GM12878 (cell line): Measurements from ENCODE around the gene C16orf90. TPM values are rescaled to one million over a fixed set of nuclear protein-coding genes. Genes with fewer than 3 reads are reported as not detected.

Source experiments
- ATAC-seq: fragments of 200-7000 bp; cut with Tn5 transposase; 3 replicates; pipeline ENCODE4 v1.9.1; 2020; ENCODE audit warnings: mild to moderate bottlenecking, moderate library complexity
- BruUV-seq: library from RNA; stranded (reverse); fragments of 400-500 nt; replicated peaks from 2 replicates; lab custom pipeline; 2021; lab: Mats Ljungman, UMichigan
- CTCF ChIA-PET: fragments of 300-600 bp; sonication (Branson Sonifier 250); formaldehyde crosslinking; extraction: SDS; loops from one replicate; lab custom pipeline; 2021; ENCODE audit warnings: inconsistent platforms; lab: Yijun Ruan, JAX
- POLR2A ChIA-PET: fragments of 350-600 bp; formaldehyde crosslinking; extraction: SDS; loops from one replicate; lab custom pipeline; 2021; ENCODE audit warnings: inconsistent platforms; lab: Charles Lee
- RAD21 ChIA-PET: fragments of 300-600 bp; sonication (Branson Sonifier 250); formaldehyde crosslinking; loops from one replicate; lab custom pipeline; 2023; ENCODE audit warnings: antibody characterized with exemption; ENCODE audit not compliant: unreplicated experiment; lab: Charles Lee
- SMC1A ChIA-PET: fragments of 300-600 bp; sonication (Branson Sonifier 250); formaldehyde crosslinking; loops from one replicate; lab custom pipeline; 2023; ENCODE audit not compliant: unreplicated experiment, uncharacterized antibody; lab: Charles Lee
- DNase-seq: peaks from one replicate; pipeline ENCODE4 v3.0.0-alpha.2; 2011; ENCODE audit warnings: low read depth, low spot score
- FAIRE-seq: peaks from 3 replicates; lab custom pipeline; 2011; peaks lifted over from hg19 to GRCh38; lab: Jason Lieb, UNC
- H2AFZ ChIP-seq: 2 replicates; pipeline ENCODE4 v1.6.0; 2011; ENCODE audit warnings: low read depth, low read length, control low read depth; ENCODE audit not compliant: control insufficient read depth
- H3K27ac ChIP-seq: 2 replicates; pipeline ENCODE4 v1.5.1; 2011; ENCODE audit warnings: control low read depth; ENCODE audit not compliant: control insufficient read depth, insufficient read depth
- H3K27me3 ChIP-seq, 2 experiments: replicated peaks in 1 of 2; 2 replicates each; pipeline versions ENCODE4 v1.6.0 to v1.6.1; 2011; ENCODE audit warnings: low read length in 1 of 2; ENCODE audit not compliant: control insufficient read depth in 2 of 2, insufficient read depth in 2 of 2
- H3K36me3 ChIP-seq, 2 experiments: 2 replicates each; pipeline ENCODE4 v1.5.1; 2011; ENCODE audit warnings: low read length in 1 of 2; ENCODE audit not compliant: control insufficient read depth in 2 of 2, insufficient read depth in 2 of 2
- H3K4me1 ChIP-seq: 2 replicates; pipeline ENCODE4 v1.6.1; 2011; ENCODE audit warnings: mild to moderate bottlenecking, low read length, moderate library complexity, mixed read lengths; ENCODE audit not compliant: control insufficient read depth, insufficient read depth
- H3K4me2 ChIP-seq: 2 replicates; pipeline ENCODE4 v1.6.0; 2011; ENCODE audit warnings: control low read depth; ENCODE audit not compliant: control insufficient read depth, insufficient read depth
- H3K4me3 ChIP-seq: fragments of 200-600 bp; sonication (generic); 2 replicates; pipeline ENCODE4 v1.5.1; 2016
- H3K79me2 ChIP-seq: 2 replicates; pipeline ENCODE4 v1.6.0; 2011; ENCODE audit warnings: low read length; ENCODE audit not compliant: control insufficient read depth, insufficient read depth
- H3K9ac ChIP-seq: 2 replicates; pipeline ENCODE4 v1.8.0; 2011; ENCODE audit warnings: low read length, control low read depth, mixed read lengths; ENCODE audit not compliant: control insufficient read depth, insufficient read depth
- H3K9me3 ChIP-seq: replicated peaks from 3 replicates; pipeline ENCODE4 v1.5.1; 2011; ENCODE audit warnings: mild to moderate bottlenecking, low read length; ENCODE audit not compliant: control insufficient read depth, insufficient read depth
- H4K20me1 ChIP-seq: 2 replicates; pipeline ENCODE4 v1.6.0; 2011; ENCODE audit not compliant: control insufficient read depth, insufficient read depth
- ATF2 ChIP-seq: IDR thresholded peaks from 2 replicates; pipeline ENCODE4 v1.6.1; 2012; ENCODE audit warnings: low read length, inconsistent platforms
- CBX5 ChIP-seq: sonication (generic); IDR thresholded peaks from 2 replicates; pipeline ENCODE4 v1.6.1; 2016; ENCODE audit warnings: low read depth, moderate library complexity, mild to moderate bottlenecking, inconsistent platforms
- JUNB ChIP-seq: IDR thresholded peaks from 2 replicates; pipeline ENCODE4 v1.6.1; 2016; ENCODE audit warnings: antibody characterized with exemption, mild to moderate bottlenecking
- KLF5 ChIP-seq: fragments of 450-650 bp; IDR thresholded peaks from 2 replicates; pipeline ENCODE4 v1.6.1; 2014; ENCODE audit warnings: mild to moderate bottlenecking; ENCODE audit not compliant: partially characterized antibody
- REST ChIP-seq: IDR thresholded peaks from 2 replicates; pipeline ENCODE4 v1.6.1; 2012; ENCODE audit warnings: mild to moderate bottlenecking, low read depth, low read length
- TBL1XR1 ChIP-seq: IDR thresholded peaks from 2 replicates; pipeline ENCODE4 v1.6.1; 2012; ENCODE audit warnings: low read depth, low read length, improper control_type of control experiment
- WGBS: methylation state at CpG from one replicate; pipeline ENCODE4 v1.1.6; 2016; ENCODE audit warnings: low lambda C conversion rate; ENCODE audit not compliant: insufficient replicate concordance, insufficient coverage; ENCODE audit errors: missing lambda C conversion rate; 5-methylcytosine and 5-hydroxymethylcytosine counted together
- in situ Hi-C: fragments of 300-500 bp; cut with MboI; formaldehyde crosslinking; loops from 9 replicates; pipeline ENCODE4 v1.14.3; 2018; ENCODE audit warnings: mixed read lengths
- intact Hi-C: fragments of 100-400 bp; cut with micrococcal nuclease; formaldehyde crosslinking; loops from one replicate; pipeline ENCODE4 v1.14.2; 2022; ENCODE audit not compliant: unreplicated experiment
- polyA plus RNA-seq, 11 experiments: library from polyadenylated mRNA; depleted of rRNA in 4 of 11; unstranded in 6 of 11; stranded (reverse) in 5 of 11; fragments of >200 nt; fragmentation: Nextera tagmentation in 4 of 11; fragmentation: Illumina TruSeq in 1 of 11; extraction: Ambion mirVana in 4 of 11; extraction: Trizol in 1 of 11; gene quantifications; 1 replicate in 1 of 11; 2 replicates in 10 of 11; pipeline versions ENCODE4 v1.2.1 to v1.2.3, GENCODE V29; 2011 to 2016; ENCODE audit warnings: inconsistent platforms in 2 of 11, missing spikeins in 2 of 11, low read depth in 1 of 11
- total RNA-seq, 4 experiments: library from RNA; depleted of rRNA in 3 of 4; stranded (reverse); fragments of >200 nt in 3 of 4; fragmentation: Illumina TruSeq in 1 of 4; extraction: Trizol in 1 of 4; gene quantifications; 2 replicates each; pipeline versions ENCODE4 v1.2.1 to v1.2.3, GENCODE V29; 2013 to 2021

Gene C16orf90
- total and polyA plus RNA-seq, 10 of the 15 experiments (the other 5 are each of a cell fraction or from before 2014, with no cell fraction given): not detected

GRCh38 chr16:3488801-3489200 is 6.5 kb downstream of the C16orf90 start:
- ATAC-seq (no peak), FAIRE-seq (no peak), DNase-seq (no peak)
- intact Hi-C loops: no loop called here
- RAD21 ChIA-PET: no interaction called here
- POLR2A ChIA-PET: no interaction called here
- Histone ChIP-seq H3K36me3 (peaks cover 0 to 23% of the 10 kb centered on the region in 2 experiments; a peak in 2 of 4 replicates), H3K9ac (no peak overlapping the region), H3K79me2 (no peaks in the 10 kb centered on the region), H3K4me3 (no peak overlapping the region), H3K4me2 (no peak overlapping the region), H3K9me3 (no peaks in the 10 kb centered on the region), H3K27ac (no peak overlapping the region), H4K20me1 (no peaks in the 10 kb centered on the region), H3K4me1 (no peaks in the 10 kb centered on the region), H3K27me3 (no peaks in the 10 kb centered on the region), H2AFZ (no peak overlapping the region)
- no TSS peak for BruUV-seq
- in situ Hi-C loops: no loop called here
- CTCF ChIA-PET: no interaction called here
- TF ChIP-seq REST: no peak
- no peak for TF ChIP-seq ATF2
- no peak for TF ChIP-seq TBL1XR1
- TF ChIP-seq KLF5: no peak
- TF ChIP-seq CBX5: no peak
- TF ChIP-seq JUNB: no peak
- 85% methylated on average over 9 of the region's 13 CpGs for WGBS
- SMC1A ChIA-PET: interaction anchor here (1.0 kb wide), 1 partner anchor 9 kb away, joined by 3 read pairs; no protein-coding TSS in a partner anchor
